22Rv1 (cell line): Measurements from ENCODE around the gene MFSD6L.

Experiments used
- ZFX ChIP-seq: fragments of 450-650 bp; IDR thresholded peaks from 2 replicates; pipeline ENCODE4 v1.6.1; 2017; ENCODE audit warnings: antibody characterized with exemption, borderline replicate concordance
- TF ChIP-seq, protein P1 (sequence below): fragments of 450-650 bp; IDR thresholded peaks from 2 replicates; pipeline ENCODE4 v1.5.1; 2017; ENCODE audit warnings: mild to moderate bottlenecking

DNA sequence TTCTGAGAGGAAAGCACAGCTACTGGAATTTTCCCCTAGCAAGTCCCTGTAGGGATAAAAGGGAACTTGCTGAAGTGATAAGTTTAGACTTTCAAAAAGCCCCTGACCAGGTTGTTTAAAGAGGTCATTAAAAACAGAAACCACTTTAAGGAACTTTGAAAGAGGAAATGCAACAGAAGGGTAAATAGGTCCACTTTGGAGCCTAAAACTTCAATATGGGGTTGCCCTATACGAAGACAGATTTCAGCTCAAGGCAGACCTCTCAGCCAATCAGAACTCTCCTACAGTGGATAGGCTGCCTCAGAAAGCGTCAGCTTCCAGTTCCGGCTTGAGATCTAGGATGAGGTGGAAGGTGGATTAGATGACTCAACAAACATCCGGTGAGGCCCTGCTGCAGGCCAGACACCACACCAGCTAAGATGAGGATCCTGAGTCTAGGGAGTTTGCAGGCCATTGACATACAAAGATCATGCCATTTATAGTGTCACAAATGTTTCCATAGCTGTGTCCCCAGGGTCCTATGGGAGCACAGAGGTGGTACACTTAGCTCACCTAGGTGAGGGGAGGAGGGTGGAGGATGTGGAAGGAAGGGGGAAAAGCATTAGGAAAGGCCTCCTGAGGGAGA is 7.9 kb upstream of the MFSD6L start:
- TF ChIP-seq, protein P1, sequence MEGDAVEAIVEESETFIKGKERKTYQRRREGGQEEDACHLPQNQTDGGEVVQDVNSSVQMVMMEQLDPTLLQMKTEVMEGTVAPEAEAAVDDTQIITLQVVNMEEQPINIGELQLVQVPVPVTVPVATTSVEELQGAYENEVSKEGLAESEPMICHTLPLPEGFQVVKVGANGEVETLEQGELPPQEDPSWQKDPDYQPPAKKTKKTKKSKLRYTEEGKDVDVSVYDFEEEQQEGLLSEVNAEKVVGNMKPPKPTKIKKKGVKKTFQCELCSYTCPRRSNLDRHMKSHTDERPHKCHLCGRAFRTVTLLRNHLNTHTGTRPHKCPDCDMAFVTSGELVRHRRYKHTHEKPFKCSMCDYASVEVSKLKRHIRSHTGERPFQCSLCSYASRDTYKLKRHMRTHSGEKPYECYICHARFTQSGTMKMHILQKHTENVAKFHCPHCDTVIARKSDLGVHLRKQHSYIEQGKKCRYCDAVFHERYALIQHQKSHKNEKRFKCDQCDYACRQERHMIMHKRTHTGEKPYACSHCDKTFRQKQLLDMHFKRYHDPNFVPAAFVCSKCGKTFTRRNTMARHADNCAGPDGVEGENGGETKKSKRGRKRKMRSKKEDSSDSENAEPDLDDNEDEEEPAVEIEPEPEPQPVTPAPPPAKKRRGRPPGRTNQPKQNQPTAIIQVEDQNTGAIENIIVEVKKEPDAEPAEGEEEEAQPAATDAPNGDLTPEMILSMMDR, result no peak
- no peak for TF ChIP-seq ZFX
